ENCODE data around the gene FOSB. TPM values are rescaled to one million over a fixed set of nuclear protein-coding genes. Genes with fewer than 3 reads are reported as not detected.

FOSB gene
- total and polyA plus RNA-seq, 9 of the 15 experiments (the other 6 are each of a cell fraction or from before 2014, with no cell fraction given) = 0.11 to 2.7 (median 0.73) TPM

DNA sequence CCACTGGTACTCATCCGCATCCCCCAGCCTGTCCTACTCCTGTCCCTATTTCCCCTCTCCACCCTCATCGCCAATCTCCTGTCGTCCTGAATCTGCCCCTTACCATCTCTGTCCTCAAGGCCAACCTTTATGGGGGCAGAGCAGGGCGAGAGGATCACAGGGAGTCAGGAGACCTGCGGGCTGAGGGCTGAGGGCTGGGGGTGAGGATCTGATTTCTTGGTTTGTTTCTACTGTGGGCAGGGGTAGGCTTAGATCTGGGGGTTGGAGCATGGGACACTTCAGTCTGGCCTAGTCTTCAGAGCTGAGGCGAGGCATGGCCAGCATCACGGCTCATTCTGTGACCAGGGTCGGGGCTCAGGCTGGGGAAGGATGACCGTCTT, 27.5 kb upstream of the FOSB start:
- POLR2A ChIA-PET = interaction anchor here (0.6 to 3.6 kb wide), 15 partner anchors 8 to 438 kb away, joined by 3 to 51 read pairs (median 8); partner anchors contain the start of genes ERCC1 and FOSB
- Histone ChIP-seq H3K4me3 (peak overlapping the region; percentile 68), H3K4me1 (replicated peaks in 1 of 2; ENCODE audit: control insufficient read depth in 2 of 2, insufficient read depth in 2 of 2, low read length in 2 of 2) (peaks cover 35 to 52% of the 10 kb centered on the region in 2 experiments), H3K36me3 (ENCODE audit: control insufficient read depth, insufficient read depth, low read length) (no peaks in the 10 kb centered on the region), H3K27me3 (ENCODE audit: control insufficient read depth in 2 of 2, insufficient read depth in 2 of 2, low read length in 2 of 2) (no peaks in the 10 kb centered on the region), H3K27ac (ENCODE audit: extremely low read depth, low read depth, low read length) (peak overlapping the region; percentile 93), H3K4me2 (ENCODE audit: insufficient read depth, low read length) (peak overlapping the region; percentile 81), H3K9me1 (ENCODE audit: control insufficient read depth, insufficient read depth, low read length) (no peaks in the 10 kb centered on the region), H3K79me2 (ENCODE audit: control insufficient read depth, insufficient read depth, low read length) (no peaks in the 10 kb centered on the region), H2AFZ (ENCODE audit: low read depth, low read length) (peak overlapping the region; percentile 91), H3K9ac (ENCODE audit: insufficient read depth in 1 of 2, low read depth in 2 of 2, low read length in 2 of 2) (peak overlapping the region; percentile 82 to 93), H4K20me1 (replicated peaks; ENCODE audit: control insufficient read depth, insufficient read depth, low read length) (0 out of 2 replicates have a peak, but pooled peaks cover 4% of the 10 kb centered on the region), H3K9me3 (replicated peaks; ENCODE audit: control insufficient read depth, insufficient read depth, low read depth, low read length) (no peaks in the 10 kb centered on the region)
- CTCF ChIA-PET (ENCODE audit: low intra/inter-chr PET ratio) = interaction anchor here (1.1 to 6.4 kb wide), 7 partner anchors 12 to 203 kb away, joined by 4 to 179 read pairs (median 11); no protein-coding TSS in a partner anchor
- intact Hi-C loops (cut with micrococcal nuclease) = loop anchor here (5.0 kb wide), 1 partner anchor 202 kb away; no protein-coding TSS in a partner anchor
- FAIRE-seq (no peak), ATAC-seq (peak; percentile 1; the same call in 2 of the 3 replicates), DNase-seq (ENCODE audit: extremely low read depth in 1 of 4, low spot score in 3 of 4) (peak in 1 of 4 experiments; percentile 32)
- in situ Hi-C loops (cut with MboI) = loop anchor here (5.0 kb wide), 1 partner anchor 37 kb away; no protein-coding TSS in a partner anchor
- BruUV-seq (replicated peaks) = no TSS peak
- 26% methylated on average over 8 of the region's 9 CpGs for WGBS (ENCODE audit: insufficient coverage, low coverage, missing lambda C conversion rate)
- TF ChIP-seq HBP1 (CRISPR knock-in tag; IDR thresholded peaks at IDR 0.05) (0 out of 2 replicates have a peak, but pooled peaks have one; percentile 20), HCFC1 (IDR thresholded peaks at IDR 0.05; ENCODE audit: low read depth, low read length) (no peak), SIN3A (IDR thresholded peaks at IDR 0.05; ENCODE audit: borderline replicate concordance in 2 of 2, control insufficient read depth in 1 of 2, low read depth in 2 of 2, low read length in 2 of 2) (no peak), ARID2 (IDR thresholded peaks at IDR 0.05) (no peak), LARP7 (IDR thresholded peaks at IDR 0.05) (peak; percentile 38; the same call in 1 of the 2 replicates), ZNF551 (CRISPR knock-in tag; IDR thresholded peaks at IDR 0.05) (no peak), STAT5B (CRISPR knock-in tag; IDR thresholded peaks at IDR 0.05) (no peak), RB1 (IDR thresholded peaks at IDR 0.05; ENCODE audit: low read depth) (no peak), TSC22D4 (tag; IDR thresholded peaks at IDR 0.05) (no peak), HDGF (IDR thresholded peaks at IDR 0.05) (peak; percentile 35; the same call in 1 of the 2 replicates), DDX20 (tag; IDR thresholded peaks at IDR 0.05; ENCODE audit: low read depth) (no peak), SLC30A9 (CRISPR knock-in tag; IDR thresholded peaks at IDR 0.05) (no peak), ZNF224 (CRISPR knock-in tag; IDR thresholded peaks at IDR 0.05) (no peak), ZNF707 (CRISPR knock-in tag; conservative IDR thresholded peaks at IDR 0.05) (no peak), NFRKB (IDR thresholded peaks at IDR 0.05; ENCODE audit: low read depth) (peak; percentile 62), HINFP (tag; conservative IDR thresholded peaks at IDR 0.05; ENCODE audit: low read depth) (no peak), ZFP30 (CRISPR knock-in tag; IDR thresholded peaks at IDR 0.05; ENCODE audit: borderline replicate concordance) (no peak), ZNF274 (IDR thresholded peaks at IDR 0.05; ENCODE audit: borderline replicate concordance, low read depth, low read length) (0 out of 2 replicates have a peak, but pooled peaks have one; percentile 9), ZNF239 (CRISPR knock-in tag; IDR thresholded peaks at IDR 0.05) (no peak)
- TF ChIP-seq, protein P1, sequence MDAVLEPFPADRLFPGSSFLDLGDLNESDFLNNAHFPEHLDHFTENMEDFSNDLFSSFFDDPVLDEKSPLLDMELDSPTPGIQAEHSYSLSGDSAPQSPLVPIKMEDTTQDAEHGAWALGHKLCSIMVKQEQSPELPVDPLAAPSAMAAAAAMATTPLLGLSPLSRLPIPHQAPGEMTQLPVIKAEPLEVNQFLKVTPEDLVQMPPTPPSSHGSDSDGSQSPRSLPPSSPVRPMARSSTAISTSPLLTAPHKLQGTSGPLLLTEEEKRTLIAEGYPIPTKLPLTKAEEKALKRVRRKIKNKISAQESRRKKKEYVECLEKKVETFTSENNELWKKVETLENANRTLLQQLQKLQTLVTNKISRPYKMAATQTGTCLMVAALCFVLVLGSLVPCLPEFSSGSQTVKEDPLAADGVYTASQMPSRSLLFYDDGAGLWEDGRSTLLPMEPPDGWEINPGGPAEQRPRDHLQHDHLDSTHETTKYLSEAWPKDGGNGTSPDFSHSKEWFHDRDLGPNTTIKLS (IDR thresholded peaks at IDR 0.05; ENCODE audit: borderline replicate concordance, low read depth) = no peak
